ENCODE results near the gene C17orf107. TPM values are rescaled to one million over a fixed set of nuclear protein-coding genes. Genes with fewer than 3 reads are reported as not detected.
A peak's percentile ranks its signal among the peaks of the same experiment; 100 is the strongest.

The C17orf107 gene
- total and polyA plus RNA-seq, 9 of the 15 experiments (the other 6 are each of a cell fraction or from before 2014, with no cell fraction given): 0.05 to 0.29 (median 0.07) TPM; not detected in 4

GRCh38 chr17:4908711-4909496 is 9.6 kb downstream of the C17orf107 start (continued):
- TF ChIP-seq BRF2 (IDR thresholded peaks at IDR 0.05; ENCODE audit: borderline replicate concordance, insufficient read depth, insufficient read length) (no peak), MBD1 (CRISPR knock-in tag; IDR thresholded peaks at IDR 0.05) (no peak), MECOM (CRISPR knock-in tag; IDR thresholded peaks at IDR 0.05) (no peak), SLC30A9 (CRISPR knock-in tag; IDR thresholded peaks at IDR 0.05) (no peak), ZNF449 (CRISPR knock-in tag; IDR thresholded peaks at IDR 0.05) (no peak), HDAC1 (IDR thresholded peaks at IDR 0.05) (peak in 1 of 2 experiments; percentile 68; a peak in 2 of 4 replicates), POLR3G (IDR thresholded peaks at IDR 0.05; ENCODE audit: extremely low read depth, insufficient read length, insufficient replicate concordance) (no peak), MEF2D (tag; conservative IDR thresholded peaks at IDR 0.05; ENCODE audit: low read depth) (no peak), FOXA3 (CRISPR knock-in tag; conservative IDR thresholded peaks at IDR 0.05 in 1 of 2, IDR thresholded peaks at IDR 0.05 in 1 of 2) (no peak), AFF1 (IDR thresholded peaks at IDR 0.05; ENCODE audit: low read depth in 1 of 2, partially characterized antibody in 2 of 2) (no peak), PTTG1 (tag; IDR thresholded peaks at IDR 0.05; ENCODE audit: low read depth) (no peak), ZNF644 (tag; IDR thresholded peaks at IDR 0.05; ENCODE audit: low read depth) (no peak), SETDB1 (IDR thresholded peaks at IDR 0.05; ENCODE audit: low read length) (no peak), TFAP4 (CRISPR knock-in tag; IDR thresholded peaks at IDR 0.05; ENCODE audit: borderline replicate concordance) (peak; percentile 96), PYGO2 (tag; IDR thresholded peaks at IDR 0.05) (no peak), HMG20A (CRISPR knock-in tag; conservative IDR thresholded peaks at IDR 0.05) (no peak), EZH2 (IDR thresholded peaks at IDR 0.05; ENCODE audit: borderline replicate concordance, low read depth, low read length) (no peak)
